B cell (primary cell): ENCODE results near the gene CRCP. TPM values are rescaled to one million over a fixed set of nuclear protein-coding genes. Genes with fewer than 3 reads are reported as not detected.

ENCODE experiments used
- ATAC-seq: fragments of 200-7000 bp; cut with Tn5 transposase; one replicate; pipeline ENCODE4 v1.10.0; 2021; ENCODE audit warnings: low read depth, mild to moderate bottlenecking, moderate number of reproducible peaks, moderate library complexity
- CTCF ChIA-PET: fragments of 350-600 bp; sonication (Branson Sonifier 250); formaldehyde crosslinking; loops from one replicate; lab custom pipeline; 2021; ENCODE audit warnings: antibody characterized with exemption, inconsistent platforms; lab: Charles Lee
- POLR2A ChIA-PET: fragments of 350-600 bp; sonication (Branson Sonifier 250); formaldehyde crosslinking; loops from one replicate; lab custom pipeline; 2021; ENCODE audit warnings: antibody characterized with exemption; lab: Charles Lee
- DNase-seq: peaks from one replicate; pipeline ENCODE4 v3.0.0; 2013
- H2AFZ ChIP-seq: 2 replicates; pipeline ENCODE4 v1.6.1; 2012; ENCODE audit warnings: mild to moderate bottlenecking, low read depth, low read length; ENCODE audit not compliant: insufficient read depth, poor library complexity, severe bottlenecking
- H3K27ac ChIP-seq, 2 donors: 1 replicate in 1 of 2; 2 replicates in 1 of 2; pipeline ENCODE4 v1.5.1; 2012 to 2013; ENCODE audit warnings: low read length in 2 of 2, mild to moderate bottlenecking in 2 of 2, moderate library complexity in 1 of 2
- H3K27me3 ChIP-seq, 4 experiments: fragments of 200-600 bp in 1 of 4; sonication (generic) in 1 of 4; replicated peaks in 1 of 4; 1 replicate in 2 of 4; 2 replicates in 2 of 4; pipeline versions ENCODE4 v1.6.1 to v1.7.0; 2013 to 2016; ENCODE audit warnings: low read length in 3 of 4, mild to moderate bottlenecking in 2 of 4, mixed read lengths in 1 of 4, moderate library complexity in 1 of 4; ENCODE audit not compliant: insufficient read depth in 4 of 4, control insufficient read depth in 3 of 4; ENCODE audit errors: control extremely low read depth in 1 of 4
- H3K36me3 ChIP-seq, 2 experiments: replicated peaks in 1 of 2; 1 replicate in 1 of 2; 2 replicates in 1 of 2; pipeline versions ENCODE4 v1.6.1 to v1.7.1; 2013; ENCODE audit warnings: low read length in 1 of 2; ENCODE audit not compliant: insufficient read depth in 2 of 2, control insufficient read depth in 1 of 2; ENCODE audit errors: control extremely low read depth in 1 of 2, extremely low read depth in 1 of 2
- H3K4me1 ChIP-seq, 2 donors: fragments of 200-600 bp in 1 of 2; sonication (generic) in 1 of 2; 1 replicate in 1 of 2; 2 replicates in 1 of 2; pipeline versions ENCODE4 v1.5.1 to v1.6.1; 2013 to 2017; ENCODE audit warnings: low read length in 2 of 2; ENCODE audit not compliant: control insufficient read depth in 2 of 2, insufficient read depth in 2 of 2
- H3K4me2 ChIP-seq: replicated peaks from 2 replicates; pipeline ENCODE3; 2012; ENCODE audit warnings: mild to moderate bottlenecking, low read depth, low read length; ENCODE audit not compliant: poor library complexity, severe bottlenecking
- H3K4me3 ChIP-seq, 5 experiments: fragments of 200-600 bp in 1 of 5; sonication (generic) in 1 of 5; 1 replicate in 3 of 5; 2 replicates in 2 of 5; pipeline versions ENCODE4 v1.5.1 to v1.7.0; 2011 to 2016; ENCODE audit warnings: low read length in 4 of 5, mild to moderate bottlenecking in 4 of 5, low read depth in 2 of 5, control low read depth in 1 of 5, moderate library complexity in 1 of 5; ENCODE audit not compliant: insufficient read depth in 1 of 5; ENCODE audit errors: control extremely low read depth in 1 of 5, extremely low read depth in 1 of 5
- H3K79me2 ChIP-seq: fragments of 200-600 bp; sonication (generic); one replicate; pipeline ENCODE4 v1.6.0; 2016; ENCODE audit warnings: low read length; ENCODE audit not compliant: control insufficient read depth, insufficient read depth
- H3K9ac ChIP-seq: fragments of 200-600 bp; sonication (generic); 2 replicates; pipeline ENCODE4 v1.6.1; 2017; ENCODE audit warnings: mild to moderate bottlenecking, low read length, moderate library complexity
- H3K9me3 ChIP-seq, 3 donors: one replicate each; pipeline versions ENCODE4 v1.6.1 to v1.7.1; 2013; ENCODE audit warnings: low read length in 2 of 3; ENCODE audit not compliant: control insufficient read depth in 2 of 3, insufficient read depth in 1 of 3; ENCODE audit errors: control extremely low read depth in 1 of 3
- H4K20me1 ChIP-seq: 2 replicates; pipeline ENCODE4 v1.6.0; 2012; ENCODE audit warnings: mild to moderate bottlenecking, low read length; ENCODE audit not compliant: insufficient read depth, control insufficient read depth, poor library complexity, severe bottlenecking
- H3K27ac Mint-ChIP-seq: one replicate; pipeline ENCODE4 v1.8.0; 2021; ENCODE audit warnings: mixed read lengths
- H3K27me3 Mint-ChIP-seq: one replicate; pipeline ENCODE4 v1.8.0; 2021; ENCODE audit warnings: mixed read lengths
- H3K4me1 Mint-ChIP-seq: one replicate; pipeline ENCODE4 v1.8.0; 2021; ENCODE audit warnings: mixed read lengths
- H3K4me3 Mint-ChIP-seq: one replicate; pipeline ENCODE4 v1.8.0; 2021; ENCODE audit warnings: mixed read lengths
- H3K9me3 Mint-ChIP-seq: one replicate; pipeline ENCODE4 v1.8.0; 2022; ENCODE audit warnings: mixed read lengths; ENCODE audit not compliant: insufficient read depth
- EZH2 ChIP-seq: IDR thresholded peaks from 2 replicates; pipeline ENCODE4 v1.6.1; 2012; ENCODE audit warnings: borderline replicate concordance, low read depth, mild to moderate bottlenecking, moderate library complexity, low read length; ENCODE audit not compliant: insufficient read depth, poor library complexity, severe bottlenecking
- WGBS: methylation state at CpG from one replicate; pipeline ENCODE4 v1.1.5; 2013; ENCODE audit warnings: missing lambda C conversion rate; ENCODE audit not compliant: insufficient coverage; 5-methylcytosine and 5-hydroxymethylcytosine counted together
- intact Hi-C: fragments of 100-400 bp; cut with micrococcal nuclease; formaldehyde crosslinking; loops from one replicate; pipeline ENCODE4 v1.10.0; 2022
- polyA plus RNA-seq: library from polyadenylated mRNA; depleted of rRNA; stranded (reverse); fragments of >200 nt; gene quantifications from 2 replicates; pipeline ENCODE4 v1.2.3, GENCODE V29; 2012
- total RNA-seq, 2 donors: library from RNA; stranded (reverse); fragments of 120-200 nt in 1 of 2; gene quantifications; 1 replicate in 1 of 2; 2 replicates in 1 of 2; pipeline versions ENCODE4 v1.2.3 to v1.2.4, GENCODE V29; 2013 to 2022
- TF ChIP-seq, protein P1 (sequence below): fragments of 200-600 bp; IDR thresholded peaks from one replicate; pipeline ENCODE4 v1.8.0; 2022; ENCODE audit warnings: antibody characterized with exemption, mild to moderate bottlenecking

Gene CRCP
- total and polyA plus RNA-seq, 2 donors (not counting 1 experiment from before 2014, with no cell fraction given) = 20.8 to 39.6 TPM

GRCh38 chr7:66193146-66193725 lies 78.6 kb downstream of the CRCP start:
- CTCF ChIA-PET = no interaction called here
- intact Hi-C loops = no loop called here

DNA sequence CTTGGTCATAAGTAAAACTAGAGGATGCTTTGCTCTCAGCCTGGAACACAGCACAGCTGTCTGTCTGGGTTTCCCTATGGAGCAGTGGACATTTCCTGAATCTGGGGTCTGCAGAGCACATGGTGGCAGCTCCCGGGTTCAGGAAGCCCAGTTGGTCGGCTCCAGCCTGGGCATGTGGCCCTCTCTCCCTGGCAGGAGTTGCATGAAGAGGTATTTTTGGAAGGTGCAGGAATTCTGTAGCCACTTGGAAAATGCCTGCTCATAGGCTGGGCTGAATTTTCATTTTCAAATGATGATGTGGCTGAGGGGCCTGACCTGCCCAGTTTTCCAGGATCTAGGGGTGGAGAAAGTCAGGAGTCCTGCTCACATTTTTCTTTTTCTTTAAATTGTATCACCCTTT lies 83.8 kb downstream of the CRCP start:
- H3K4me1 Mint-ChIP-seq = no peaks in the 10 kb centered on the region
- DNase-seq (no peak), ATAC-seq (no peak)
- whole genome bisulfite sequencing = 70% methylated on average over 1 of the region's 2 CpGs
- no peaks in the 10 kb centered on the region for H3K36me3 ChIP-seq
- ChIA-PET CTCF (no interaction called here), POLR2A (no interaction called here)
- H3K79me2 ChIP-seq = no peaks in the 10 kb centered on the region
- H3K27ac Mint-ChIP-seq = no peak overlapping the region
- H3K9me3 Mint-ChIP-seq = no peaks in the 10 kb centered on the region
- H3K4me3 Mint-ChIP-seq = no peak overlapping the region
- H3K4me3 ChIP-seq = no peak overlapping the region
- no peaks in the 10 kb centered on the region for H3K4me1 ChIP-seq
- no peaks in the 10 kb centered on the region for H3K9me3 ChIP-seq
- H3K9ac ChIP-seq = no peak overlapping the region
- no peak overlapping the region for H3K4me2 ChIP-seq
- no peak overlapping the region for H2AFZ ChIP-seq
- peaks cover 0 to 4% (median 1%) of the 10 kb centered on the region in 4 experiments for H3K27me3 ChIP-seq
- peaks cover 11% of the 10 kb centered on the region for H3K27me3 Mint-ChIP-seq
- no peaks in the 10 kb centered on the region for H4K20me1 ChIP-seq
- TF ChIP-seq EZH2 = no peak
- TF ChIP-seq, protein P1, sequence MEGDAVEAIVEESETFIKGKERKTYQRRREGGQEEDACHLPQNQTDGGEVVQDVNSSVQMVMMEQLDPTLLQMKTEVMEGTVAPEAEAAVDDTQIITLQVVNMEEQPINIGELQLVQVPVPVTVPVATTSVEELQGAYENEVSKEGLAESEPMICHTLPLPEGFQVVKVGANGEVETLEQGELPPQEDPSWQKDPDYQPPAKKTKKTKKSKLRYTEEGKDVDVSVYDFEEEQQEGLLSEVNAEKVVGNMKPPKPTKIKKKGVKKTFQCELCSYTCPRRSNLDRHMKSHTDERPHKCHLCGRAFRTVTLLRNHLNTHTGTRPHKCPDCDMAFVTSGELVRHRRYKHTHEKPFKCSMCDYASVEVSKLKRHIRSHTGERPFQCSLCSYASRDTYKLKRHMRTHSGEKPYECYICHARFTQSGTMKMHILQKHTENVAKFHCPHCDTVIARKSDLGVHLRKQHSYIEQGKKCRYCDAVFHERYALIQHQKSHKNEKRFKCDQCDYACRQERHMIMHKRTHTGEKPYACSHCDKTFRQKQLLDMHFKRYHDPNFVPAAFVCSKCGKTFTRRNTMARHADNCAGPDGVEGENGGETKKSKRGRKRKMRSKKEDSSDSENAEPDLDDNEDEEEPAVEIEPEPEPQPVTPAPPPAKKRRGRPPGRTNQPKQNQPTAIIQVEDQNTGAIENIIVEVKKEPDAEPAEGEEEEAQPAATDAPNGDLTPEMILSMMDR = no peak
- no peak overlapping the region for H3K27ac ChIP-seq
- intact Hi-C loops = no loop called here

More at GRCh38 chr7:66193146-66193725, 78.6 kb downstream of the CRCP start:
- H3K36me3 ChIP-seq = no peaks in the 10 kb centered on the region
- no peak overlapping the region for H2AFZ ChIP-seq
- WGBS = 69% methylated on average over 4 of the region's 6 CpGs
- no peaks in the 10 kb centered on the region for H3K4me1 ChIP-seq
- Mint-ChIP-seq H3K27ac (no peak overlapping the region), H3K27me3 (peaks cover 9% of the 10 kb centered on the region), H3K4me3 (no peak overlapping the region), H3K4me1 (no peaks in the 10 kb centered on the region), H3K9me3 (no peaks in the 10 kb centered on the region)
- no peaks in the 10 kb centered on the region for H4K20me1 ChIP-seq
- no peaks in the 10 kb centered on the region for H3K9me3 ChIP-seq
- no peak for ATAC-seq
- no peak overlapping the region for H3K4me2 ChIP-seq
- TF ChIP-seq, protein P1 = no peak
- no peak for TF ChIP-seq EZH2
- no peak for DNase-seq
- no peak overlapping the region for H3K4me3 ChIP-seq
- POLR2A ChIA-PET = interaction anchor here (0.6 kb wide), 1 partner anchor 14 kb away, joined by 8 read pairs; no protein-coding TSS in a partner anchor
- no peak overlapping the region for H3K27ac ChIP-seq
- H3K27me3 ChIP-seq = no peaks in the 10 kb centered on the region
- no peaks in the 10 kb centered on the region for H3K79me2 ChIP-seq
- no peak overlapping the region for H3K9ac ChIP-seq
